H9 (cell line): ENCODE data around the gene SYNRG. TPM values are rescaled to one million over a fixed set of nuclear protein-coding genes. Genes with fewer than 3 reads are reported as not detected.

Source experiments
- DNase-seq: peaks from one replicate; pipeline ENCODE4 v3.0.0-alpha.2; 2017
- H2AFZ ChIP-seq: one replicate; pipeline ENCODE4 v1.6.1; 2013; ENCODE audit warnings: mild to moderate bottlenecking, low read length, control low read depth, moderate library complexity
- H2AK5ac ChIP-seq: 2 replicates; pipeline ENCODE4 v1.6.1; 2013; ENCODE audit warnings: low read length, control low read depth, mixed read lengths; ENCODE audit not compliant: insufficient read length
- H2BK120ac ChIP-seq: one replicate; pipeline ENCODE4 v1.6.1; 2013; ENCODE audit warnings: low read depth, mild to moderate bottlenecking, low read length, control low read depth, inconsistent platforms; ENCODE audit not compliant: poor library complexity, severe bottlenecking
- H2BK12ac ChIP-seq: 2 replicates; pipeline ENCODE4 v1.6.1; 2013; ENCODE audit warnings: low read length, control low read depth, mixed read lengths, low read depth; ENCODE audit not compliant: insufficient read length
- H2BK15ac ChIP-seq: 2 replicates; pipeline ENCODE4 v1.6.1; 2013; ENCODE audit warnings: low read depth, low read length, control low read depth
- H2BK20ac ChIP-seq: one replicate; pipeline ENCODE4 v1.6.1; 2013; ENCODE audit warnings: low read depth, mild to moderate bottlenecking, low read length, control low read depth, inconsistent platforms; ENCODE audit not compliant: poor library complexity, severe bottlenecking
- H2BK5ac ChIP-seq: 2 replicates; pipeline ENCODE4 v1.6.1; 2013; ENCODE audit warnings: low read length, control low read depth, mixed read lengths; ENCODE audit not compliant: insufficient read length
- H3K14ac ChIP-seq: 2 replicates; pipeline ENCODE4 v1.6.1; 2013; ENCODE audit warnings: low read length, control low read depth; ENCODE audit not compliant: insufficient read depth
- H3K18ac ChIP-seq: 2 replicates; pipeline ENCODE4 v1.6.1; 2013; ENCODE audit warnings: low read depth, mild to moderate bottlenecking, mixed read lengths, low read length, control low read depth; ENCODE audit not compliant: insufficient read length
- H3K23ac ChIP-seq: 2 replicates; pipeline ENCODE4 v1.6.1; 2013; ENCODE audit warnings: low read length, control low read depth, mixed read lengths, low read depth; ENCODE audit not compliant: insufficient read length
- H3K23me2 ChIP-seq: 2 replicates; pipeline ENCODE4 v1.6.1; 2013; ENCODE audit warnings: low read depth, mild to moderate bottlenecking, mixed read lengths, low read length, control low read depth; ENCODE audit not compliant: insufficient read length, poor library complexity, severe bottlenecking
- H3K27ac ChIP-seq: 2 replicates; pipeline ENCODE4 v1.5.1; 2013; ENCODE audit warnings: low read length, control low read depth, mixed read lengths, low read depth; ENCODE audit not compliant: insufficient read length
- H3K27me3 ChIP-seq: 2 replicates; pipeline ENCODE4 v1.6.1; 2013; ENCODE audit warnings: low read length, control low read depth, inconsistent platforms; ENCODE audit not compliant: insufficient read depth
- H3K4ac ChIP-seq: 2 replicates; pipeline ENCODE4 v1.6.1; 2013; ENCODE audit warnings: low read depth, mild to moderate bottlenecking, control low read depth, inconsistent platforms, low read length, moderate library complexity
- H3K4me1 ChIP-seq: 2 replicates; pipeline ENCODE4 v1.6.1; 2013; ENCODE audit warnings: low read length, control low read depth, inconsistent platforms; ENCODE audit not compliant: insufficient read depth
- H3K4me2 ChIP-seq: 2 replicates; pipeline ENCODE4 v1.6.1; 2013; ENCODE audit warnings: low read length, control low read depth, mixed read lengths; ENCODE audit not compliant: insufficient read length, insufficient read depth
- H3K56ac ChIP-seq: 2 replicates; pipeline ENCODE4 v1.6.1; 2013; ENCODE audit warnings: low read depth, mild to moderate bottlenecking, mixed read lengths, low read length, control low read depth; ENCODE audit not compliant: insufficient read length
- H3K79me1 ChIP-seq: 2 replicates; pipeline ENCODE4 v1.6.1; 2013; ENCODE audit warnings: low read depth, mild to moderate bottlenecking, moderate library complexity, low read length, control low read depth, inconsistent platforms; ENCODE audit not compliant: insufficient read depth, poor library complexity, severe bottlenecking
- H3K79me2 ChIP-seq: 2 replicates; pipeline ENCODE4 v1.6.1; 2013; ENCODE audit warnings: low read length, control low read depth, inconsistent platforms; ENCODE audit not compliant: insufficient read depth
- H3K9ac ChIP-seq: 2 replicates; pipeline ENCODE4 v1.6.1; 2013; ENCODE audit warnings: low read length, control low read depth, mixed read lengths; ENCODE audit not compliant: insufficient read length; ENCODE audit errors: extremely low read depth
- H3K9me3 ChIP-seq: one replicate; pipeline ENCODE4 v1.6.1; 2013; ENCODE audit warnings: low read depth, low read length, inconsistent platforms; ENCODE audit not compliant: control insufficient read depth
- H3T11ph ChIP-seq: one replicate; pipeline ENCODE4 v1.6.1; 2013; ENCODE audit warnings: mild to moderate bottlenecking, low read length, control low read depth, inconsistent platforms
- H4K20me1 ChIP-seq: one replicate; pipeline ENCODE4 v1.6.1; 2013; ENCODE audit not compliant: control insufficient read depth, insufficient read length, insufficient read depth
- H4K5ac ChIP-seq: 2 replicates; pipeline ENCODE4 v1.6.1; 2013; ENCODE audit warnings: low read depth, mild to moderate bottlenecking, mixed read lengths, low read length, control low read depth; ENCODE audit not compliant: insufficient read length
- H4K8ac ChIP-seq: replicated peaks from 2 replicates; pipeline ENCODE4 v1.6.1; 2013; ENCODE audit warnings: low read length, control low read depth, mixed read lengths, low read depth; ENCODE audit not compliant: insufficient read length
- H4K91ac ChIP-seq: 2 replicates; pipeline ENCODE4 v1.6.1; 2013; ENCODE audit warnings: low read depth, mild to moderate bottlenecking, moderate library complexity, mixed read lengths, low read length, control low read depth; ENCODE audit not compliant: insufficient read length
- H3K27ac Mint-ChIP-seq, 3 experiments: 2 replicates in 2 of 3; 3 replicates in 1 of 3; pipeline ENCODE4 v1.8.0; 2020 to 2021; ENCODE audit warnings: mixed read lengths in 3 of 3, mild to moderate bottlenecking in 1 of 3, moderate library complexity in 1 of 3
- H3K27me3 Mint-ChIP-seq: 2 replicates; pipeline ENCODE4 v1.8.0; 2021; ENCODE audit warnings: low read depth, mild to moderate bottlenecking, moderate library complexity, mixed read lengths
- H3K36me3 Mint-ChIP-seq, 3 experiments: 2 replicates in 2 of 3; 3 replicates in 1 of 3; pipeline ENCODE4 v1.8.0; 2020 to 2021; ENCODE audit warnings: low read depth in 3 of 3, mixed read lengths in 3 of 3; ENCODE audit not compliant: insufficient read depth in 1 of 3
- H3K4me1 Mint-ChIP-seq, 2 experiments: 2 replicates each; pipeline ENCODE4 v1.8.0; 2020; ENCODE audit warnings: mixed read lengths in 2 of 2
- H3K4me3 Mint-ChIP-seq, 2 experiments: 2 replicates in 1 of 2; 3 replicates in 1 of 2; pipeline ENCODE4 v1.8.0; 2020 to 2021; ENCODE audit warnings: mild to moderate bottlenecking in 2 of 2, mixed read lengths in 2 of 2, moderate library complexity in 1 of 2
- H3K9me3 Mint-ChIP-seq, 2 experiments: 2 replicates in 1 of 2; 3 replicates in 1 of 2; pipeline ENCODE4 v1.8.0; 2020; ENCODE audit warnings: mild to moderate bottlenecking in 2 of 2, mixed read lengths in 2 of 2, moderate library complexity in 1 of 2
- WGBS: extraction: QIAGEN DNeasy Blood & Tissue Kit; methylation state at CpG from one replicate; pipeline ENCODE4 v1.1.7; 2013; ENCODE audit warnings: missing lambda C conversion rate, low lambda C conversion rate, mixed read lengths; ENCODE audit not compliant: insufficient read length; ENCODE audit errors: extremely low coverage; 5-methylcytosine and 5-hydroxymethylcytosine counted together
- total RNA-seq: library from RNA; stranded (reverse); gene quantifications from 2 replicates; pipeline ENCODE4 v1.2.1, GENCODE V29; 2021
- TF ChIP-seq, protein P1 (sequence below): fragments of 200-600 bp; sonication (generic); conservative IDR thresholded peaks from 3 replicates; pipeline ENCODE4 v1.8.0; 2021; ENCODE audit warnings: antibody characterized with exemption, mild to moderate bottlenecking

SYNRG gene
- total RNA-seq, 1 experiment from 2014 or later: 30.5 TPM

- peaks cover 1 to 4% of the 10 kb centered on the region in 2 experiments for H3K4me1 Mint-ChIP-seq
- H3K36me3 Mint-ChIP-seq: peaks cover 32 to 62% (median 53%) of the 10 kb centered on the region in 3 experiments
- H4K20me1 ChIP-seq: no peaks in the 10 kb centered on the region
- H3T11ph ChIP-seq: no peak overlapping the region
- no peak overlapping the region for H4K91ac ChIP-seq
- H3K27ac ChIP-seq: no peak overlapping the region
- DNase-seq: no peak
- no peak overlapping the region for H3K9ac ChIP-seq
- no peak overlapping the region for H3K4ac ChIP-seq
- H3K23me2 ChIP-seq: no peaks in the 10 kb centered on the region
- no peak overlapping the region for H2BK15ac ChIP-seq
- H2BK5ac ChIP-seq: no peak overlapping the region
- H3K79me1 ChIP-seq: no peaks in the 10 kb centered on the region
- no peak overlapping the region for H3K27ac Mint-ChIP-seq
- no peak overlapping the region for H4K5ac ChIP-seq
- H2BK20ac ChIP-seq: no peak overlapping the region
- H3K9me3 Mint-ChIP-seq: peaks cover 6% of the 10 kb centered on the region in 2 experiments
- no CpG with 5 or more reads among the region's 4 CpGs for WGBS
- no peak overlapping the region for H4K8ac ChIP-seq
- H2BK12ac ChIP-seq: no peak overlapping the region
- no peak overlapping the region for H2BK120ac ChIP-seq
- H3K4me2 ChIP-seq: no peak overlapping the region
- no peaks in the 10 kb centered on the region for H3K4me1 ChIP-seq
- no peaks in the 10 kb centered on the region for H3K79me2 ChIP-seq
- no peak overlapping the region for H2AFZ ChIP-seq
- H3K56ac ChIP-seq: no peak overlapping the region
- no peak overlapping the region for H2AK5ac ChIP-seq
- no peak overlapping the region for H3K4me3 Mint-ChIP-seq
- H3K27me3 ChIP-seq: no peaks in the 10 kb centered on the region
- no peaks in the 10 kb centered on the region for H3K9me3 ChIP-seq
- no peak overlapping the region for H3K14ac ChIP-seq
- TF ChIP-seq, protein P1, sequence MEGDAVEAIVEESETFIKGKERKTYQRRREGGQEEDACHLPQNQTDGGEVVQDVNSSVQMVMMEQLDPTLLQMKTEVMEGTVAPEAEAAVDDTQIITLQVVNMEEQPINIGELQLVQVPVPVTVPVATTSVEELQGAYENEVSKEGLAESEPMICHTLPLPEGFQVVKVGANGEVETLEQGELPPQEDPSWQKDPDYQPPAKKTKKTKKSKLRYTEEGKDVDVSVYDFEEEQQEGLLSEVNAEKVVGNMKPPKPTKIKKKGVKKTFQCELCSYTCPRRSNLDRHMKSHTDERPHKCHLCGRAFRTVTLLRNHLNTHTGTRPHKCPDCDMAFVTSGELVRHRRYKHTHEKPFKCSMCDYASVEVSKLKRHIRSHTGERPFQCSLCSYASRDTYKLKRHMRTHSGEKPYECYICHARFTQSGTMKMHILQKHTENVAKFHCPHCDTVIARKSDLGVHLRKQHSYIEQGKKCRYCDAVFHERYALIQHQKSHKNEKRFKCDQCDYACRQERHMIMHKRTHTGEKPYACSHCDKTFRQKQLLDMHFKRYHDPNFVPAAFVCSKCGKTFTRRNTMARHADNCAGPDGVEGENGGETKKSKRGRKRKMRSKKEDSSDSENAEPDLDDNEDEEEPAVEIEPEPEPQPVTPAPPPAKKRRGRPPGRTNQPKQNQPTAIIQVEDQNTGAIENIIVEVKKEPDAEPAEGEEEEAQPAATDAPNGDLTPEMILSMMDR: no peak
- no peak overlapping the region for H3K23ac ChIP-seq
- no peaks in the 10 kb centered on the region for H3K27me3 Mint-ChIP-seq
- no peak overlapping the region for H3K18ac ChIP-seq
Measured at GRCh38 chr17:37567538-37567937, 41.7 kb downstream of the SYNRG start.
